GM19397 (cell line): ENCODE measurements around the gene GPALPP1.
"Not testable (repeated sequence)": the region's sequence is repeated elsewhere in the genome, so short reads cannot be mapped to it uniquely, and the experiment has no call there.

Source experiments
- ATAC-seq: cut with Tn5 transposase; IDR thresholded peaks from one replicate; pipeline ENCODE4 v1.9.1; 2021; ENCODE audit warnings: mild to moderate bottlenecking, moderate library complexity; ENCODE audit not compliant: unreplicated experiment

Gene GPALPP1

GRCh38 chr13:45004096-45004495 is 14.8 kb downstream of the GPALPP1 start:
- ATAC-seq: no peak

GRCh38 chr13:45007225-45007624 is 17.9 kb downstream of the GPALPP1 start:
- no peak for ATAC-seq

GRCh38 chr13:45007823-45008222 is 18.5 kb downstream of the GPALPP1 start:
- no peak for ATAC-seq

GRCh38 chr13:45011198-45011597 is 21.9 kb downstream of the GPALPP1 start:
- ATAC-seq: no peak

GRCh38 chr13:45015300-45015699 is 26.0 kb downstream of the GPALPP1 start:
- ATAC-seq: no peak

- no peak for ATAC-seq
These were observed 27.6 kb downstream of the GPALPP1 start for GRCh38 chr13:45016792-45017425.

- not testable (repeated sequence) for ATAC-seq
These were observed 30.6 kb downstream of the GPALPP1 start for GRCh38 chr13:45019981-45020380.

GRCh38 chr13:45021250-45021649 is 31.9 kb downstream of the GPALPP1 start:
- no peak for ATAC-seq

- no peak for ATAC-seq
These were observed 35.5 kb downstream of the GPALPP1 start for GRCh38 chr13:45024847-45025246.

GRCh38 chr13:45034342-45034741 is 45.0 kb downstream of the GPALPP1 start:
- no peak for ATAC-seq

GRCh38 chr13:45036206-45036605 is 46.9 kb downstream of the GPALPP1 start:
- ATAC-seq: no peak

GRCh38 chr13:45040173-45040572 is 50.8 kb downstream of the GPALPP1 start:
- ATAC-seq: no peak

- ATAC-seq: no peak
These were observed 51.3 kb downstream of the GPALPP1 start for GRCh38 chr13:45040622-45041021.

GRCh38 chr13:45042539-45042938 is 53.2 kb downstream of the GPALPP1 start:
- no peak for ATAC-seq

- ATAC-seq: no peak
These were observed 57.1 kb downstream of the GPALPP1 start for GRCh38 chr13:45046445-45046844.

- peak; percentile 58 for ATAC-seq
These were observed 58.3 kb downstream of the GPALPP1 start for GRCh38 chr13:45047394-45048310.

GRCh38 chr13:45048890-45049407 is 59.6 kb downstream of the GPALPP1 start:
- no peak for ATAC-seq

GRCh38 chr13:45049478-45049877 is 60.1 kb downstream of the GPALPP1 start:
- ATAC-seq: no peak

- no peak for ATAC-seq
These were observed 62.0 kb downstream of the GPALPP1 start for GRCh38 chr13:45051315-45051714.

GRCh38 chr13:45055198-45055901 is 66.0 kb downstream of the GPALPP1 start:
- ATAC-seq: no peak

GRCh38 chr13:45055902-45056648 is 66.7 kb downstream of the GPALPP1 start:
- no peak for ATAC-seq
